SU-DHL-6 (cell line): ENCODE data around the gene PRPF39.

Experiments used
- CTCF ChIP-seq: fragments of 200-600 bp; sonication (generic); IDR thresholded peaks from one replicate; pipeline ENCODE4 v1.5.1; 2017; ENCODE audit warnings: antibody characterized with exemption, mild to moderate bottlenecking, low read length, moderate library complexity; ENCODE audit not compliant: insufficient read depth, poor library complexity, severe bottlenecking
- EZH2phosphoT487 ChIP-seq: fragments of 200-600 bp; sonication (generic), shearing (Covaris generic); conservative IDR thresholded peaks from 2 replicates; pipeline ENCODE4 v1.6.1; 2018; ENCODE audit warnings: mild to moderate bottlenecking, antibody characterized with exemption, low read length, moderate library complexity, mixed read lengths

DNA sequence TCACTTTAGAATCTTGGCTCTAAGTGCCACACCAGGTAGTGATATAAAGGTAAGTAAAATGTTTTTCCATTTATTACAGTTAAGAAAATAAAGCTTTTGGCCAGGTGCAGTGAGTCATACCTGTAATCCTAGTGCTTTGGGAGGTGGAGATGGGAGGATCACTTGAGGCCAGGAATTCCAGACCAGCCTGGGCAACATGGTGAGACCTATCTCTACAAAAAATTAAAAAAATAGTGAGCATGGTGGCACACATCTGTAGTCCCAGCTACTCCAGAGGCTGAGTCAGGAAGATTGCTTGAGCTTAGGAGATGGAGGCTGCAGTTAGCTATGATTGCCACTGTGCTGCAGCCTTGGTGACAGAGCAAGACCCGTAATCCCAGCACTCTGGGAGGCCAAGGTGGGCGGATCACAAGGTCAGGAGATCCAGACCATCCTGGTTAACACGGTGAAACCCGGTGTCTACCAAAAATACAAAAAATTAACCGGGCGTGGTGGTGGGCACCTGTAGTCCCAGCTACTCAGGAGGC, 56.8 kb downstream of the PRPF39 start:
- TF ChIP-seq CTCF (no peak), EZH2phosphoT487 (no peak)
